ENCODE data around the gene ZNF385A.
A peak's percentile ranks its signal among the peaks of the same experiment; 100 is the strongest.

The ZNF385A gene

DNA sequence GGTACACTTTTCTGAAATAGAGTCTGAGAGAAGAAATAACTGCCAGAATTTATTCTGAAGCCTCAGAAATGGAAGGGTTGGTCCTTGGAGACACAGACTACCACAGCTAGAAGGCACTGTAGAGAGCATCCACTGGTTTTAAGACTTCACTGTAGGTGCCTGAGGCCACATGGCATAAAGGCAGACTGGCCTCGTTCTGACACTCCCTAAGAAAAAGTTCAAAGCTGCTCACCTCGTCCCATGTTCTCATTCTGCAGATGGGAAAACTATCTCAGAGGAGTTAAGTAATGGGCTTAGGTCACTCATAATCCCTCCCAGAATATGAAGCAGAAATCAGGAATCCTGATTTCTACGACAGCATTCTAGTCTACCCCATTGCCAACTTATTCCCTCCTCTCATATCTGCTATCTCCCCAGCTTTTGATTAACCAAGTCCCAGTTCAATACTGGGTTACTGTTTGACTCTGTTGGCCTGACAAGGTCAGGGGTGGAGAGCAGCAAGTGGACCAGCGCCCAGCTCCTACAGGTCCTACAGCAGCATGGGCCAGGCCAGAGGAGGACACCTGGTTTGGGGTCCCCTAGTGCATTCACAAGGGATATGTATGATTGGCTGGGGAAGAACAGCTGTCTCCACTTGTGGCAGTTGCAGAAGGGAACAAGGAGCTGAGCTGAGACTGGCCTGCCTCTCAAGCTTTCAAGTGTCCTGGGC lies 30.8 kb upstream of the ZNF385A start:
- no peak for DNase-seq

DNA sequence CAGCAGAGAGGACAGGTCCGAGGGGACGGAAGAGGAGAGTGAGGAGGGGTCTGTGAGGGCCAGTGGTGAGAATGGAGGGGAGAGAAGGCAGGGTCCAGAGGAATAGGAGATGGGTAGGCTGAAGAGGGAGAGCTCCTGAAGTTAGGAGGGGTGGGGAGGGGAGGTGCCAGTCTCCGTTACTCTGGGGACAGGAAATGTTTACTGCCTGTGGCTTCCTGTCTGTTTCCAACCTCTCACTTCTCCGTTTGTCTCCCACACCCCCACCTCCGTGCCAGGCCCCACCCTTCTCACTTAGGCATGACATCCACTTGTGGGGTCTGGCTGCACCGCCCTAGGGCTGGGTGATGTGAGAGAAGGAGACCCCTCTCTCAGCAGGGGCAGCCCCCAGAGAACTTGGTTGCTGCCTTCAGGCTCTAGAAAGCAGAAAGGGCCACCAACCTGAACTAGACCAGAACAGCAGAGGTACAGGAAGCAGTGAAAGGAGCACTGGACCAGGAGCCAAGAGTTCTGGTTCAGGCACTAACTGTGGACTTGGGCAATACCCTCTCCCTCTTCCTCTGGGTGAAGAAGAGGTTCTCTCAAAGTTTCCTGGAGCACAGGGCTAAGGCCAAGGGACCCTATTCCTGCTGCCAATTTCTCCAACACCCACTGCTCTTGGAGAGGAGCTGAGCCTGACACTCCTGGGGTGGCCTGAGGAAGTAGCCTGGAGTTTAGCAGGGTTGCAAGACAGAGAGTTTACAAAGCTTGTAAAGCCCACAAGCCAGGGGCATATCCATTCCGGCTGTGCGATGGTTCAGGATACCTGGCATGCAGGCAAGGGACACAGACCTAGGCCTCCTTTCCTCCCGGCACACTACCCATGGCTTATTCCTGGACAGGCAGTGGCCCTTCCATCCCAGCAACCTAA lies 29.0 kb upstream of the ZNF385A start:
- DNase-seq: no peak

DNA sequence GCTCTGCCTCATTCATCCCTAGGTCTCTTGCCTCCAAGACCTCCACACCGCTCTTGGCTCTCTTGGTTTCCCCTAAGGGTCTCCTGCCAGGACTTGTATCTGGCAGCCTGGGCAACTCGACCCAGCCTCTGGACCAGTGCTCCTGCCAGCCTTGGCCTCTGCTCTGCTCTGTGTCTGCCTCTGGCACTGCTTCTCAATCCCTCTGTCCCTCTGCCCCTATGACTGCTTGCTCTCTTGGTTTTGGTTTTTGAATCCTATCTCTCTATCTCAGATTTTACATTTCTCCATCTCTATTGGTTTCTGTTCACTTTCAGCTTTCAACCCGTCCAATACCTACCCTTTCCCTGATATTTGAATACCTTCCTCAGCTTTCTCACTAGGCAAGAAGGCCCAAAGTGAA lies 28.3 kb upstream of the ZNF385A start:
- no peak for DNase-seq

GRCh38 chr12:54412348-54412747 lies 27.8 kb upstream of the ZNF385A start:
- no peak for DNase-seq

- no peak for DNase-seq
Observed at GRCh38 chr12:54411391-54412241, 27.1 kb upstream of the ZNF385A start.

DNA sequence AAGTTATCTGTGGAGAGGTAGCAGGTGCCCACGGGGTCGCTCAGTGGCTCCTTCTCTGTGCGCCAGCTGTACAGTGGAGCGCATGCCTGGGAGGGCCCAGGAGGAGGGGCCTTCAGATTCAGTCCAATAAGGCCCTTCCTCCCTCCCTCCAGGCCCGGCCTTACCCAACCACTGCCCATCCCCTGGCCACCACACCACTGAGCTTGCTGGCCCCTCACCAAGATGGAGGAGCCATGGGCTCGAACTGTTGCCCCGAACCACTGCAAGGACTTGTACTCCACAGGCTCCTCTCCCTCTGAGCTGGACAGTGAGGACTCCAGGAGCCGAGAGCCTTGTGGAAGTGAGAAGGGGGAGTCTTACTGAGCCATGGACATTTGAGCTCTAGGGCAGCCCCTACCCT lies 24.7 kb upstream of the ZNF385A start:
- no peak for DNase-seq

- no peak for DNase-seq
Observed at GRCh38 chr12:54407183-54407905, 22.8 kb upstream of the ZNF385A start.

DNA sequence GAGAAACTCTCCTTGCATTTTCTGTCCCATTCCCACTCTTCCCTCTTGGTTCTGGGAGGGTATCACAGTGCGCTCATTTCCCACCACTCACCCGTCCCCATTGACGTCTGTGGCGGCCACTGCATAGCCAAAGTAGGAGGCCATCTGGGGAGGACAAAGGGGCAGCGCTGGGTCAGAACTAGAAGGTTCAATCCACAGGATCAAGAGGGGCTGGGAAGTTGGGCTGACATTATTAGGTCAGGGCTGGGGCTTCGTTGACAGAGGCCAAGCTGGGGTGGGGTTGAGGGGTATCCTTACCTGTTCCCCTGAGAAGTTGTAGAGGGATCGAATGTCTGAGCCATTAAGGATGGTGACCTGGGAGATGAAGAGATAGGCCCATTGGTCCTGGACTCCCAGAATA lies 21.0 kb upstream of the ZNF385A start:
- DNase-seq: no peak

GRCh38 chr12:54405106-54405505 lies 20.6 kb upstream of the ZNF385A start:
- DNase-seq: no peak

DNA sequence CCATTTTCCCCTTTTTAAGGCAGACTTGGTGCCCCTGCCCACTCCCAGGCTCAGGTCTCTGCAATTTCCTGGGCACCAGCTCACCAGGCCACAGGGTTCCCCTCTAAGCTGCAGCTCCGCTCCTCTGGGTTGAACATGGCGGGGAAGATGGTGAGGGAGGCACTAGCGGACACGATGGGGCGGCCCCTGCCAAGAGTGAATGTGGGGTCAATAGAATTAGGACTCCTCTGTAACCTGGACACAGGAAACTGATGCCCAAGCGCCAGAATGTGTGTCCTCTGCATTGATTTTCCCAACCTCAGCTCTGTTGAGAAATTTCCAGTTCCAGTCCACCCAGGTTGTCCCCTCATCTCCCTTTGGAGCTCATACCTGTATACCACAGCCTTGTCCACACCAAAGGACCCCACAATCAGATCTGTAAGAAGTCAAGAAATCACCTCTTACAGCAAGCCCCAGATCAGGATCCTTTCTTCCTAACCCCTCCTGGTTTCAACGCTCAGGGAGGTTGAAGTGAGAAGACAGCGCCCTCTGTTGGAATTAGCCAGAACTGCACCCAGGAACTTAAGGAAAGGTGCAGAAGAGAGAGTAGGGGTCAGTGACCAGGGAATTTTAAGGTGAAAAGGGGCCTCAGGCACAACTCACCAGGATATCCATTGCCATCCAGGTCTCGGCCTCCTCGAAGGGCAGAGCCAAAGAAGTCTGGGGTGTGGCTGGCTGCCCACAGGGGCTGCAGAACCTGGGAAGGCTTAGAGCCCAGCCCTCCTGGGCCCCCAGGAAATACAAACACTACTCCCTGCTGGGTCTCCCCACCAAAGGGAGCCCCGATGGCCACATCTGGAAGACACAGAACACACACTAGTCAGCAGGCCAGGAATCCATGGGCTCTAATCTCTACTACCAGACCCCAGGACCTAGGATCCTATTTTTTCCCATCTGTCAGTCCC lies 19.8 kb upstream of the ZNF385A start:
- peak; percentile 28 for DNase-seq

DNA sequence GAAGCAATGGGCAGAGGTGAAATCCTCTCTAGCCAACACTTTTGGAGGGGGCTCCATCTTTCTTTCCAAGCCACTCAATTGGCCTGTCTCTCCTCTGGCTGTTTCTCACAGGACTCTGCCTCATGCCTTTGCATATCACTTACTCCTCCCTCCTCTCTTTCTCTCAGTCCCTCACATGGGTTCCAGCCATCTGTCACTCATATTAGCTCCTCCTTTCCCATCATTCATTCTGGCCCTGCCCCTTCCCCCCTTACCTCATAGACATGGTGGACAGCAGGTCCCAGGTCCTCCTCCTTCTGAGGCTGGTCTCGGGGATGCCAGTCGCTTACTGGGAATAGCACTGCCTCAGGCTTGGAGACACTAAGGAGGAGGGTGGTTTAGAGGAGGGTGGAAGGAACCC lies 16.6 kb upstream of the ZNF385A start:
- no peak for DNase-seq

- DNase-seq: peak; percentile 37
Observed at GRCh38 chr12:54398995-54399793, 14.7 kb upstream of the ZNF385A start.

GRCh38 chr12:54398218-54398617 lies 13.7 kb upstream of the ZNF385A start:
- DNase-seq: no peak

DNA sequence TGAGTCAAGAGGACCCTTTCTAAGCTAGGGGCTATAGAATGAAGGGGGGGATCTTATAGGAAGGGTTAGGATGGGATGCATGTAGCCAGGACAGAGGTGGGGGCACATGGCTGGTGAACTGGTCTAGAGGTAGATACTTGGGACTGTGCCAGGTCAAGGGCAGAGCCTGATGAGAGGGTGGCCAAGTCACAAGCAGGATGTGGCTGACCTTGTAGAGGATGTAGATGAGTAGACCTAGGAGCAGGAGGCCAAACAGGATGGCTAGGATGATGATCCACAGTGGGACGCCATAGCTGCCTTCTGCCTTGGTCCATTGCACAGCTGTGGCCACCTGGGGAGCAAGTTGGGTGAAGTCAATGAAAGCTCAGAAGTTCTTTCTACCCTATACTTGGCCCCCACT lies 12.6 kb upstream of the ZNF385A start:
- DNase-seq: no peak

- no peak for DNase-seq
Observed at GRCh38 chr12:54395545-54395944, 11.0 kb upstream of the ZNF385A start.

- no peak for DNase-seq
Observed at GRCh38 chr12:54394986-54395385, 10.5 kb upstream of the ZNF385A start.

DNA sequence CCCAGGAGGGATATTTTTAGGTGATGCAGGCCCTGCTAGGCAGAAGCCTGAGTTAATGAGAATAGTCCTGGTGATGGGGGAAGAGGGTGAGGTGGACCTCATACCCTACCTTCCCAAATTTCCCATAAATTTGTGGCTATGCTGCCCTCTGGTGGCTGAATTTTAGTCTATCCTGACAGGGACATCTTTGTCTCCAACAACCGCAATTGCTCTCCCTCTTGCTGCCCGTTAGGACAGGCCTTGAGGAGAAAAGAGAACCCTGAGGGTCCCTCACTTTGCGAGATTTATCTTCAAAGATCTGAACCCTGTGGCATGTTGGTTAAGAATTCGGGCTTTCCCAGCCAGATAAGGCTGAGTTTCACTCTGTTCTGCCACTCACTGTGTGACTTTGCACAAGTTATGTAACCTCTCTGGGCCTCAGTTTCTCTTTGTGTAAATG lies 9.8 kb upstream of the ZNF385A start:
- peak; percentile 75 for DNase-seq

DNA sequence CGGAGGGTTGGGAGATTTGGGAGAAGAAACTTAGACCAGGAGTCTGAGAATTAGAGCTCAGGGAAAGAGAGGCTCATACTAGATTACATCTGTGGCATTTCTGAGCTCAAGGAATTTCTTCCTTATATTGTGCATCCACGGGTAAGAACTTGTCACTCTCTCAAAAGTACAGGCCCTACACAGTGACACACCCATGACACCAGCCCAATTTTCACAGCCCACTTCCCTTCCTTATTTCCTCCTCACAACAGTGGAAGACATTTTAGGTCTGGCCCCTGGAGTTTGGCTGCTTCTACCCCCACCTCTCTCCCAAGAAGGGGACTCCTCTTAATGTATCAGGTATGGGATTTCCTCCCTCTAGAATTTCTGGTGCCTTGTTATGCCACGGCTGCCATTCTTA lies 9.2 kb upstream of the ZNF385A start:
- no peak for DNase-seq

- no peak for DNase-seq
Observed at GRCh38 chr12:54393207-54393609, 8.7 kb upstream of the ZNF385A start.

- no peak for DNase-seq
Observed at GRCh38 chr12:54392485-54393206, 8.1 kb upstream of the ZNF385A start.
